WTC11 (cell line): ENCODE measurements around the gene ABHD1. TPM values are rescaled to one million over a fixed set of nuclear protein-coding genes. Genes with fewer than 3 reads are reported as not detected.

ENCODE experiments used
- ATAC-seq: fragments of 200-7000 bp; cut with Tn5 transposase; 2 replicates; pipeline ENCODE4 v1.10.0; 2021; ENCODE audit warnings: mild to moderate bottlenecking, moderate library complexity
- CTCF ChIA-PET: fragments of 300-600 bp; sonication (Branson Sonifier 250); formaldehyde crosslinking; loops from one replicate; lab custom pipeline; 2021; ENCODE audit warnings: antibody characterized with exemption; lab: Charles Lee
- POLR2A ChIA-PET: fragments of 350-600 bp; sonication (Branson Sonifier 250); formaldehyde crosslinking; loops from one replicate; lab custom pipeline; 2021; ENCODE audit warnings: antibody characterized with exemption; lab: Charles Lee
- DNase-seq: peaks from one replicate; pipeline ENCODE4 v3.0.0; 2021; ENCODE audit warnings: low spot score
- H3K27ac Mint-ChIP-seq: 2 replicates; pipeline ENCODE4 v1.8.0; 2021; ENCODE audit warnings: mixed read lengths
- H3K27me3 Mint-ChIP-seq: 2 replicates; pipeline ENCODE4 v1.8.0; 2021; ENCODE audit warnings: low read depth, mild to moderate bottlenecking, moderate library complexity, mixed read lengths
- H3K36me3 Mint-ChIP-seq: 2 replicates; pipeline ENCODE4 v1.8.0; 2021; ENCODE audit warnings: mixed read lengths
- H3K4me1 Mint-ChIP-seq: 2 replicates; pipeline ENCODE4 v1.8.0; 2022; ENCODE audit warnings: mixed read lengths
- H3K4me3 Mint-ChIP-seq: 2 replicates; pipeline ENCODE4 v1.8.0; 2021; ENCODE audit warnings: mild to moderate bottlenecking, moderate library complexity, mixed read lengths
- H3K9me3 Mint-ChIP-seq: 2 replicates; pipeline ENCODE4 v1.8.0; 2021; ENCODE audit warnings: mixed read lengths
- ARID4B ChIP-seq: sonication (generic); formaldehyde crosslinking; IDR thresholded peaks from 2 replicates; pipeline ENCODE4 v1.8.0; 2023; ENCODE audit warnings: missing genetic modification reagents, mild to moderate bottlenecking, borderline replicate concordance
- ATF3 ChIP-seq: sonication (generic); formaldehyde crosslinking; conservative IDR thresholded peaks from 2 replicates; pipeline ENCODE4 v1.8.1; 2022; ENCODE audit warnings: mild to moderate bottlenecking, missing genetic modification reagents
- CDX4 ChIP-seq: fragments of 250-450 bp; sonication (Bioruptor Pico); IDR thresholded peaks from 2 replicates; pipeline ENCODE4 v1.9.0; 2021; ENCODE audit warnings: moderate library complexity, mild to moderate bottlenecking, inconsistent platforms, borderline replicate concordance
- CREB1 ChIP-seq: sonication (generic); formaldehyde crosslinking; IDR thresholded peaks from 2 replicates; pipeline ENCODE4 v1.8.0; 2023; ENCODE audit warnings: mild to moderate bottlenecking, missing genetic modification reagents
- CREM ChIP-seq: sonication (generic); formaldehyde crosslinking; IDR thresholded peaks from 2 replicates; pipeline ENCODE4 v1.8.1; 2022; ENCODE audit warnings: mild to moderate bottlenecking, missing genetic modification reagents, moderate library complexity
- FOXP4 ChIP-seq: sonication (generic); formaldehyde crosslinking; IDR thresholded peaks from 2 replicates; pipeline ENCODE4 v1.8.0; 2022; ENCODE audit warnings: mild to moderate bottlenecking, missing genetic modification reagents
- GABPB1 ChIP-seq: sonication (generic); formaldehyde crosslinking; IDR thresholded peaks from 2 replicates; pipeline ENCODE4 v1.8.1; 2023; ENCODE audit warnings: mild to moderate bottlenecking, missing genetic modification reagents
- IRF2 ChIP-seq: sonication (generic); formaldehyde crosslinking; IDR thresholded peaks from 2 replicates; pipeline ENCODE4 v1.8.0; 2022; ENCODE audit warnings: low read depth, missing genetic modification reagents, borderline replicate concordance
- PRDM15 ChIP-seq: sonication (generic); formaldehyde crosslinking; IDR thresholded peaks from 2 replicates; pipeline ENCODE4 v1.8.0; 2022; ENCODE audit warnings: missing genetic modification reagents
- USF2 ChIP-seq: sonication (generic); formaldehyde crosslinking; IDR thresholded peaks from 2 replicates; pipeline ENCODE4 v1.8.1; 2023; ENCODE audit warnings: mild to moderate bottlenecking, missing genetic modification reagents, moderate library complexity
- ZNF281 ChIP-seq: sonication (generic); formaldehyde crosslinking; IDR thresholded peaks from 2 replicates; pipeline ENCODE4 v1.8.0; 2023; ENCODE audit warnings: mild to moderate bottlenecking, missing genetic modification reagents
- ZNF512 ChIP-seq: sonication (generic); formaldehyde crosslinking; IDR thresholded peaks from 2 replicates; pipeline ENCODE4 v1.8.1; 2022; ENCODE audit warnings: missing genetic modification reagents, borderline replicate concordance
- total RNA-seq: library from RNA; stranded (reverse); gene quantifications from 3 replicates; pipeline ENCODE4 v1.2.3, GENCODE V29; 2021

Gene ABHD1
- total RNA-seq, 1 experiment from 2014 or later: 0.31 TPM

- TF ChIP-seq ARID4B (no peak), ZNF281 (CRISPR knock-in tag) (no peak), USF2 (CRISPR knock-in tag) (no peak), ZNF512 (CRISPR knock-in tag) (no peak)
Measured at GRCh38 chr2:27080603-27080936, 43.0 kb upstream of the ABHD1 start (continued).

GRCh38 chr2:27081984-27082772 lies 41.4 kb upstream of the ABHD1 start:
- ATAC-seq: no peak
- CTCF ChIA-PET: interaction anchor here (0.6 to 6.4 kb wide), 5 partner anchors 9 to 219 kb away, joined by 3 to 50 read pairs (median 4); partner anchors contain the start of genes AGBL5 and OST4
- H3K4me3 Mint-ChIP-seq: no peak overlapping the region

More at GRCh38 chr2:27081984-27082772, 41.4 kb upstream of the ABHD1 start:
- Mint-ChIP-seq H3K4me1 (peaks cover 29% of the 10 kb centered on the region), H3K9me3 (no peaks in the 10 kb centered on the region), H3K36me3 (no peaks in the 10 kb centered on the region), H3K27ac (no peak overlapping the region), H3K27me3 (peaks cover 19% of the 10 kb centered on the region)
- POLR2A ChIA-PET: interaction anchor here (0.5 to 2.6 kb wide), 2 partner anchors 10 to 248 kb away, joined by 6 to 11 read pairs; partner anchors contain the start of gene OST4
- TF ChIP-seq PRDM15 (CRISPR knock-in tag): no peak
- TF ChIP-seq GABPB1 (CRISPR knock-in tag): no peak
- no peak for TF ChIP-seq IRF2 (CRISPR knock-in tag)
- no peak for TF ChIP-seq ATF3 (CRISPR knock-in tag)
- no peak for TF ChIP-seq FOXP4 (CRISPR knock-in tag)
- TF ChIP-seq CDX4 (CRISPR knock-in tag): no peak
- no peak for TF ChIP-seq CREM (CRISPR knock-in tag)
- no peak for TF ChIP-seq CREB1 (CRISPR knock-in tag)
- DNase-seq: no peak
